ENCODE data around the gene KPNB1.

Gene KPNB1

GRCh38 chr17:47649153-47649971 lies at the start of gene KPNB1:
Gene KPNB1 (plus strand): TSS chr17:47649919. CDS start chr17:47650245, 326 bp downstream.
- peak; percentile 98 for DNase-seq

- DNase-seq: no peak
Observed at GRCh38 chr17:47603830-47604597, 45.7 kb upstream of the KPNB1 start.

GRCh38 chr17:47604598-47604927 lies 45.2 kb upstream of the KPNB1 start:
- no peak for DNase-seq

DNA sequence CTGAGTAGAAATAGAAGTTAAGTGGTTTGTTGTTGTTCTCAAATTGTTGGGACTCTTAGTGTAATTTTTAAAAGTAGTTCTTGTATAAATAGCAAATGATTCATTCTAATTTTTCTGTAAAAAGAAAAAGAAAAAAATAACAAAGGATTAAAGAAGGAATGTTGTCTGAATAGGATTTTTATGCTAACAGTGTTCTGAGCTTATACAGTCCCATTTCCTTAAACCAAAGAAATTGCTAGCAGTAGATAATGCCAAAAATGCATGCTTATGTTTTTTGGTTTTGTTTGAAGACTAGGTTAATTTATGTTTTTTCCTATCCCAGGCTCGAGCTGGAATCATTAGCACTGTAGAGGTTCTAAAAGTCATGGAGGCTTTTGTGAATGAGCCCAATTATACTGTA lies 44.7 kb upstream of the KPNB1 start:
- DNase-seq: no peak

DNA sequence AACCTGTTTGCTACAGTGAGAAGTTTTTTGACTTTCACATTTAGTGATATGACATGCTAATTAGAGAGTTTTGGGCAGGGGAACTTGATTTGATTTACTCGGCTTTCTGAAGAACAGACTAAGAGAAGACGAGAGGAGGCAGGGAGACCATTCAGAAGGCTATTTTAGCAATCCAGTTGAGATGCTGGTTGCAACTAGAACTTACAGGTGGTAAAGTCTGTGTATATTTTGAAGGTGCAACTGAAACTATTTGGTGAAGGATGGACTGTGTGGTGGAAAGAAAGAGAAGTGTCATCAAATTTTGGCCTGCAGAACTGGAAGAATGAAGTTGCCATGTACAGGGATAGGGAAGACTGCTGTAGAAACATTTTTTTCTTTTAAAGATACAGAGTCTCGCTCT lies 42.2 kb upstream of the KPNB1 start:
- no peak for DNase-seq

DNA sequence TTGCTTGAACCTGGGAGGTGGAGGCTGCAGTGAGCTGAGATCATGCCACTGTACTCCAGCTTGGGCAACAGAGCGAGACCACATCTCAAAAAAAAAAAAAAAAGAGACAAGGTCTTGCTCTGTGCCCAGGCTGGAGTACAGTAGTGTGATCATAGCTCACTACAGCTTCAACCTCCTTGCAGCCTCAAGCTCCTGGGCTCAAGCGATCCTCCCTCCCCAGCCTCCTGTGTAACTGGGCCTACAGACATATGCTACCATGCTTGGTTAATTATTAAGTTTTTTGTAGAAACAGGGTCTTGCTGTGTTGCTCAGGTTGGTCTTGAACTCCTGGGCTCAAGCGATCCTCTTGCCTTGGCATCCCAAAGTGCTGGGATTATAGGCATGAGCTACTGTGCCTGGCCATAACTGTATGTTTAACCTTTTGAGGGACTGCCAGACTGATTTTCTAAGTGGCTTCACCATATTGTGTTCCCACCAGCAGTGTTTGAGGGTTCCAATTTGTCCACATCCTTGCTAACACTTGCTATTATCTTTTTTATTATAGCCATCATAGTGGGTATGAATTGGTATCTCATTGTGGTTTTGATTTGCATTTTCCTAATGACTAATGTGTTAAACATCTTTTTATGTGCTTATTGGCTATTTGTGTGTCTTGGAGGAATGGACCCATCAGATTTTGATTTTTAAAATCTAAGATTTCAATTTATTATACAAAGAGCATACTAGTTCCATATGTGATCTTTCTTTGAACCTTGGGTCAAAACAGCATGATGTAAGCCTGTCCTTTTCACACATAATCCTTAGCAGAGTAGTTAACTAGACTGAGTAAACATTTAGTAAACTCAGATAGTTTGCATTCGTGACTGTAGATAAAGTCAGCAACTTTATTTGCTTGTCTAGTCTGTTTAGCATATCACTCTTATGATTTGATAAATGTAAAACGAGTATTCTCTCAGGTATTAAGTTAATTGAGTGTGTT lies 38.1 kb upstream of the KPNB1 start:
- DNase-seq: no peak

DNA sequence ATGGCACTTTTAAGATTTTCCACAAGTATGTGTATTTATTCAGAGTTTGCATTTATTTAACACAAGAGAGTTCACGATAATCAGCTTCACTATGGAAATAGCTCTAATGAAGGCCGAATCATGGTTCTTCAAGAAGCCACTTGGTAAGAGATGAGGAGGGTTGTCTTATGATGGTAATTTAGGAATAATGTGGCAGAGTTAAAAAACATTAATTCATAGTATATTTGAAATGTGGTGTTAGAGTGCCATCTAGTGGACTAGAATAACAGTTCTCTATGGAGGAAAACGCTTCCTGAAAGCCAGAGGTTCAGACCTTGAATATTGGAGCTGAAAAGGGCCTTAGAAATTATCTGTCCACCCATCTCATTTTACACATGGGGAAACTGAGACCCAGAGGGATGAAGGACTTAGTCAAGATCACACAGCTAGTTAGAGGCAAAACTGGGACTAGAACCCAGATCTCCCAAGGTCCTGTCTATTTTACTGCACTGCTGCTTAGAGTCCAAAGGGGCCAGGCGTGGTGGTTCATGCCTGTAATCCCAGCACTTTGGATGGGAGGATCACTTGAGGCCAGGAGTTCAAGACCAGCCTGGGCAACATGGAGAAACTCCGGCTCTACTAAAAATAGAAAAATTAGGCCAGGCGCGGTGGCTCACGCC lies 33.8 kb upstream of the KPNB1 start:
- no peak for DNase-seq

DNA sequence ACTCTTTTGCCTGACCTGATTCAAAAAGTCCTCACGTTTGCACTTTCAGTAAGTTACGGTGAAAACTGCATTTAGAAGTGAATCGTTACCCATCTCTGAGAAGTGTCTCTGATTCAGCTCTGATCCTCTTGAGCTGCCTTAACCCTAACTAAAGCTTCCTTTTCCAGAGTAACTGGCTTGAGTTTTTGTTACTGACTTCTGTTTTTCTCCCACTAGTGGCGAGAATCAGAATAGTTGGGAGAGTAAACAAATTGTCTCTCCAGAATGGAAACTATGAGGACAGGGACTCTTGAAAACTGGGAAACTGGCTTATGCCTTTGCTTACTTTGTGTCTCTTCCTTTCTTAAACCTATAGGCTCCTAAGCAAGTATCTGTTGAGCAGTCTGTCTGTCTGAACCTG lies 31.3 kb upstream of the KPNB1 start:
- no peak for DNase-seq

- DNase-seq: no peak
Observed at GRCh38 chr17:47620503-47621245, 29.0 kb upstream of the KPNB1 start.

DNA sequence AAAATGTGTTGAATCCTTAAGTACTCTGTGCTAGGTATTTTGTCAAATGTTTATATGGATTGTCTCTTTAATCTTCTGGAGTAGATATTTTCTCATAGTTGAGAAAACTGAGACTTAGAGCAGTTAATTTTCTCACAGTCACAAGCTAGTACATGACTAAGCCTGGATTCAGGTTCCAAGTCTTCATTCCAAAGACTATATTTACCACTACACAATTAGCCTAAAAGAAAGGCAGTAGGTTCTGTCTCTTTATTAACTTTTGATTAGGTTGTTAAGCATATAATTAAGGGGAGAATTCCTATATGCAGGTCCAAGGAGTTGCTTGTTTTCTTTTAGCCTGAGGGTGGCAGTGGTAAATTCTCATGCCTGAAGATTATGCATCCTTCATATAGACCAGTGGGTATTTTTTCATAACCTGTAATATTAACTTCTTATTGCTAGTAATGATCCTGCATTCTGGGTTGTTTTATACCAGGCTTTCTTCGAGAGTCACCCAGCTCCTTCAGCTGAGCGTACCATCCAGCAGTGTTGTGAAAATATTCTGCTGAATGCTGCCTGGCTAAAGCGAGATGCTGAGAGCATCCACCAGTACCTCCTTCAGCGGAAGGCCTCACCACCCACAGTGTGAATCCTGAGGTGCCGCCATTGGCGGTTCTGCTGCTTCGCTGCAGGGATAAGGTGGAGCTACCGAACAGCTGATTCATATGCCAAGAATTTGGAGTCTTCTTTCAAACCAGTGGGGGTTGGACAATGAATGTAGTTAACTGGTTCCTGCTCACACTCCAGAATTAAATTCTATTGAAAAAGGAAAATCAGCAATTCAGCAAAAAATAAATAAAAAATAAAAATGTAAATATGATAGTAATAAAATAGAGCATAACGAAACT lies 28.2 kb upstream of the KPNB1 start:
- DNase-seq: no peak

DNA sequence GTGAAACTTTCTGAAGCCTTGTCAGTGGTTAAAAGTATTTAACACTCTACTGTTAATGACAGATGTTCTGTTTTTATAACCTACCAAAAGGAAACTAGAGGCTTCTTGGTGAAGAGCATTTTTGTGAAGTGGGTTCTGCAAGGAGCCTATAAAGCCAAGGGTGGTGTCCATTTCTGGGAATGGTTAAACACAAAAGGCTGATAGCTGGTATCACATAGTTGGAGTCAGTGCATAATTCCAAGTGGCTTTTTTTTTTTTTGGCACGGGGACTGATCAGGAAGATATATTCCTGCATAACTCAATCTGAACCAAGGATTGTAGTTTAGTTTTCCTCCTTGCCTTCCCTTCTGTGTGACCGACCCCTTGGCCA lies 27.6 kb upstream of the KPNB1 start:
- DNase-seq: no peak

- DNase-seq: no peak
Observed at GRCh38 chr17:47624727-47625068, 25.0 kb upstream of the KPNB1 start.

GRCh38 chr17:47628014-47628566 lies 21.6 kb upstream of the KPNB1 start:
- DNase-seq: no peak

DNA sequence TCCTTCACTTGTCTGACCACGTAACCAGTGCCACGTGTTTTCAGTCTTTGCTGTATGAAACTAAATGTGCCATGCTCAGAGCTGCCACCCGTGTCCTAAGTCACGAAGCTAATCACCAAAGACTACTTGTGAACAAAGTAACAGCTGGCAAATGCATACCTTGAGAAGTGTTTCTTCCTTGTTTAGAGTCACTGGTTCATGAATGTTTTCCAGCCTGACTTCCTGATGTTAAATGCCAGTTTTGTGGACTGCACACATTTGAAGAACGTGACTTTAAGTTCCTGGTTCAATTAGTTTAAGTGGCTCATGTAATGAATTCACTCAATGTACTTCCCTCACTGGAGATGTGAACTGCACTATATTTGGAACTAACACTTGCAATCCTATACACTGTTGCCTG lies 19.9 kb upstream of the KPNB1 start:
- DNase-seq: no peak

DNA sequence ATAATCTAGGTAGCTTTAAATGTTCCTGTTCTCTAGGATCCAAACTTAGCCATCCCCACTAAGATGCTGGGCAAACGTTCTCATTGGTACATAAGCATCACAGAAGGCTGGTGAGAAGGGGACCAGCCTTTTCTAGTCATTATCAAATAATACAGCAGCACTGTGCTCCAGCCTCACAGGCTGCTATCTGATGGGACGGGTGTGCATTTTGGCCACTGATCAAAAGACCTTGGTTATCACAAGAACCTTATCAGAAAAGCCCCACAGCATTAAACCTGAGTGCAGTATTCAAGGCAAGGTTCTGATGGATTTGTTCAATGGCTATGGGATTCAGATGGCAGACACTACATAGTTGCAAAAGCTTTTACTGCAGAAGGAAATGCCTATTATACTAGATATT lies 19.1 kb upstream of the KPNB1 start:
- no peak for DNase-seq

DNA sequence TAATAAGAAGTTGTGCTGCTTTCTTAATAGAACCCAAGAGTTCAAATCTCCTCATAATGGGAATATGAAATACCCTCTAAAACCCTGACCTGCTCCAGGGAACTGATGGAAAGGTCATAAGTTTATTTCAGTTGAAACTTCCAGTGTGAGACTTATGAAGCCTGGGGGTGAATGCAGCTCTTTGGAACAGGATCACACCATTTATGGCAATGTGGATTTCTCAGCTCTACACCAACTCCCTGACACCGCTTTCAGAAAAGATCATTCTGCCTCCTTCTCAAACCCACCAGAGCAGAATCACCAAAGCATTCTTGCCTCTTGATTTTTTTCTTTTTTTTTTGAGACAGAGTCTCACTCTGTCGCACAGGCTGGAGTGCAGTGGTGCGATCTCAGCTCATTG lies 16.7 kb upstream of the KPNB1 start:
- DNase-seq: no peak

GRCh38 chr17:47633996-47634395 lies 15.7 kb upstream of the KPNB1 start:
- DNase-seq: no peak

DNA sequence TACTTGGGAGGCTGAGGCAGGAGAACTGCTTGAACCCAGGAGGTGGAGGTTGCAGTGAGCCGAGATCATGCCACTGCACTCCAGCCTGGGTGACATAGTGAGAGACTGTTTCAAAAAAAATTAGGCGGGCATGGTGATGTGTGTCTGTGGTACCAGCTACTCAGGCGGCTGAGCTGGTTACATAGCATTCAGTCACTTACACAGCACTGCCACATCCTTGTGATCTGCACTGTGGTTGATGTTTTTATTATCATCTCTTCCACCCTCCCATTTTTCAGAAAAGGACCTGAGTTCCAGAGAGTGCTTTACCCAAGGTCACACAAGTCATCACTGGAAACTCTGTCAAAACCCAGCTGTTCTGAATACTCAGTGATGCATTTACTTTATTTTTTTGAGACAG lies 14.8 kb upstream of the KPNB1 start:
- no peak for DNase-seq

DNA sequence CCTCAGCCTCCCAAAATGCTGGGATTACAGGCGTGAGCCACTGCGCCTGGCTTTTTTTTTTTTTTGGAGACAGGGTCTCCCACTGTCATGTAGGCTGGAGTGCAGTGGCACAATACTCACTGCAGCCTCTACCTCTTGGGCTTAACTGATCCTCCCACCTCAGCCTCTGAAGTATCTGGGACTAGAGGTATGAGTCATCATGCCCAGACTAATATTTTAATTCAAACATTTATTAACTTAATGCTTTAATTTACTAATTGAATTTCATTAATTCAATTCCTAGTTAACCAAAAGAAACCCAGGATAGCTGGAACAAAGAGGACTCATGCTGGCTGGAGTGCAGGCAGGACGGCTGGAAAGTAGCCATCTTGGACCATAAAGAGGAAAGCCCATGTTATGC lies 14.0 kb upstream of the KPNB1 start:
- DNase-seq: no peak

GRCh38 chr17:47636273-47637030 lies 13.3 kb upstream of the KPNB1 start:
- no peak for DNase-seq

Measured in KG1 (cell line).